Mammary epithelial cell (primary cell): Measurements from ENCODE around the gene PHLDB2.

Experiments
- EZH2 ChIP-seq: IDR thresholded peaks from 2 replicates; pipeline ENCODE4 v1.6.1; 2012; ENCODE audit warnings: low read length, inconsistent platforms, borderline replicate concordance
- TF ChIP-seq, protein P1 (sequence below), 2 donors: IDR thresholded peaks in 1 of 2; conservative IDR thresholded peaks in 1 of 2; 2 replicates each; pipeline ENCODE4 v1.5.1; 2011 to 2012; ENCODE audit warnings: inconsistent platforms in 2 of 2, low read length in 2 of 2, mild to moderate bottlenecking in 2 of 2, control low read depth in 1 of 2, low read depth in 1 of 2; ENCODE audit not compliant: insufficient read depth in 1 of 2; ENCODE audit errors: extremely low read depth in 1 of 2

DNA sequence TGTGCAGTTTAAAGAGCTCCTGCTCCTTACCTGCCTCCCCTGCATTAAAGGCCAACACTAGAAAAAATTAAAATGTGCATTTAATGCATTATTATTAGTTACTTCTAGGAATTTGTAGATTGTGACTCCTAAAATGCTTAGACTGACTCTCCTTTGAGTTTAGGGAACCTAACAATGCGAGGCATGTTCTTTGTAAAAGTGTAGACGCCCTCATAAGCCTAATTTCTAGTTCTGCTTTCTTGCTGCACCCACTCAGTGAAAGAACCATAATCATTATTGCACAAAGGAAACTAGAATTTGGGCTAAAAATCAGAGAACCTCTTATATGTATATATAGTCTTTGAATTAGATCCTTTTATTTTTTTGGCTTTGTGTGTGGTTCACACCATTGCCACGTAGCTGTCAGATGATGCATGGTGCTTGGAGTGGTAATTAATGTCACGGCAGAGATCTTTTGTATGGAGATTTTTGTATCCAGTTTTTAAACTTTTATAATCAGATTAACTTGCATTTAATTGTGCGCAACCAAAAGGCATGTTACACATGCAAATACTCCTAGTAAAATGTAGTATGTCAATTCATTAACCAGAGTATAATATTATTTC, 120.5 kb downstream of the PHLDB2 start:
- TF ChIP-seq, protein P1, sequence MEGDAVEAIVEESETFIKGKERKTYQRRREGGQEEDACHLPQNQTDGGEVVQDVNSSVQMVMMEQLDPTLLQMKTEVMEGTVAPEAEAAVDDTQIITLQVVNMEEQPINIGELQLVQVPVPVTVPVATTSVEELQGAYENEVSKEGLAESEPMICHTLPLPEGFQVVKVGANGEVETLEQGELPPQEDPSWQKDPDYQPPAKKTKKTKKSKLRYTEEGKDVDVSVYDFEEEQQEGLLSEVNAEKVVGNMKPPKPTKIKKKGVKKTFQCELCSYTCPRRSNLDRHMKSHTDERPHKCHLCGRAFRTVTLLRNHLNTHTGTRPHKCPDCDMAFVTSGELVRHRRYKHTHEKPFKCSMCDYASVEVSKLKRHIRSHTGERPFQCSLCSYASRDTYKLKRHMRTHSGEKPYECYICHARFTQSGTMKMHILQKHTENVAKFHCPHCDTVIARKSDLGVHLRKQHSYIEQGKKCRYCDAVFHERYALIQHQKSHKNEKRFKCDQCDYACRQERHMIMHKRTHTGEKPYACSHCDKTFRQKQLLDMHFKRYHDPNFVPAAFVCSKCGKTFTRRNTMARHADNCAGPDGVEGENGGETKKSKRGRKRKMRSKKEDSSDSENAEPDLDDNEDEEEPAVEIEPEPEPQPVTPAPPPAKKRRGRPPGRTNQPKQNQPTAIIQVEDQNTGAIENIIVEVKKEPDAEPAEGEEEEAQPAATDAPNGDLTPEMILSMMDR (conservative IDR thresholded peaks at IDR 0.05 in 1 of 2, IDR thresholded peaks at IDR 0.05 in 1 of 2; ENCODE audit: extremely low read depth in 1 of 2, insufficient read depth in 1 of 2, low read depth in 1 of 2, low read length in 2 of 2) = no peak
- no peak for TF ChIP-seq EZH2
